SKM-1 (cell line): ENCODE data around the gene ARL5C.

Source experiments
- DNase-seq: peaks from one replicate; lab custom pipeline; 2025; ENCODE audit not compliant: unreplicated experiment; lab: John Stamatoyannopoulos, UW

The ARL5C gene

GRCh38 chr17:39108461-39109375 lies 57.2 kb downstream of the ARL5C start:
- no peak for DNase-seq

- DNase-seq = no peak
Measured at GRCh38 chr17:39107973-39108372, 58.0 kb downstream of the ARL5C start.

GRCh38 chr17:39107155-39107554 lies 58.8 kb downstream of the ARL5C start:
- no peak for DNase-seq
